GM19467 (cell line): ENCODE data around the gene GET3.
"Not testable (repeated sequence)": the region's sequence is repeated elsewhere in the genome, so short reads cannot be mapped to it uniquely, and the experiment has no call there.

Experiments
- ATAC-seq: cut with Tn5 transposase; IDR thresholded peaks from one replicate; pipeline ENCODE4 v1.9.1; 2021; ENCODE audit warnings: mild to moderate bottlenecking, moderate library complexity; ENCODE audit not compliant: unreplicated experiment

The GET3 gene

GRCh38 chr19:12736995-12737834 is at the start of gene GET3:
Gene GET3 (plus strand): TSS chr19:12737497. CDS start chr19:12737506, 9 bp downstream.
- peak; percentile 69 for ATAC-seq

GRCh38 chr19:12689012-12689411 is 48.3 kb upstream of the GET3 start:
- ATAC-seq: no peak

GRCh38 chr19:12689581-12690216 is 47.6 kb upstream of the GET3 start:
- ATAC-seq: no peak

GRCh38 chr19:12692960-12693359 is 44.3 kb upstream of the GET3 start:
- no peak for ATAC-seq

GRCh38 chr19:12694641-12695040 is 42.7 kb upstream of the GET3 start:
- ATAC-seq: no peak

GRCh38 chr19:12695096-12695495 is 42.2 kb upstream of the GET3 start:
- no peak for ATAC-seq

- no peak for ATAC-seq
These were observed 41.8 kb upstream of the GET3 start for GRCh38 chr19:12695514-12695913.

- no peak for ATAC-seq
These were observed 41.3 kb upstream of the GET3 start for GRCh38 chr19:12695997-12696365.

- ATAC-seq: peak; percentile 67
These were observed 40.6 kb upstream of the GET3 start, which contains the start of gene FBXW9 for GRCh38 chr19:12696366-12697335. Gene FBXW9 (minus strand): TSS chr19:12696631. CDS start chr19:12696581, 50 bp downstream.

GRCh38 chr19:12697425-12697824 is 39.9 kb upstream of the GET3 start:
- not testable (repeated sequence) for ATAC-seq

- no peak for ATAC-seq
These were observed 39.2 kb upstream of the GET3 start for GRCh38 chr19:12698138-12698537.

GRCh38 chr19:12701596-12702282 is 35.6 kb upstream of the GET3 start:
- no peak for ATAC-seq

- no peak for ATAC-seq
These were observed 34.3 kb upstream of the GET3 start for GRCh38 chr19:12703046-12703445.

- no peak for ATAC-seq
These were observed 32.1 kb upstream of the GET3 start for GRCh38 chr19:12705169-12705568.

GRCh38 chr19:12705654-12706331 is 31.5 kb upstream of the GET3 start:
- no peak for ATAC-seq

- ATAC-seq: no peak
These were observed 31.0 kb upstream of the GET3 start for GRCh38 chr19:12706332-12706718.

GRCh38 chr19:12708641-12709040 is 28.7 kb upstream of the GET3 start:
- no peak for ATAC-seq

- ATAC-seq: no peak
These were observed 26.1 kb upstream of the GET3 start for GRCh38 chr19:12711187-12711586.

- not testable (repeated sequence) for ATAC-seq
These were observed 25.2 kb upstream of the GET3 start for GRCh38 chr19:12712077-12712476.

- ATAC-seq: not testable (repeated sequence)
These were observed 24.0 kb upstream of the GET3 start for GRCh38 chr19:12713304-12713703.
